ENCODE data around the gene CBLL1.

GRCh38 chr7:107803009-107803610 lies 59.2 kb downstream of the CBLL1 start, which contains the start of gene SLC26A3:
- TF ChIP-seq CTCF (IDR thresholded peaks at IDR 0.05) (no peak), REST (IDR thresholded peaks at IDR 0.05; ENCODE audit: low read depth, low read length) (no peak), CHD2 (IDR thresholded peaks at IDR 0.05; ENCODE audit: low read length, partially characterized antibody) (no peak), TAF1 (IDR thresholded peaks at IDR 0.05; ENCODE audit: borderline replicate concordance, low read depth, low read length) (no peak), TEAD4 (IDR thresholded peaks at IDR 0.05; ENCODE audit: borderline replicate concordance, insufficient read depth) (no peak), USF1 (IDR thresholded peaks at IDR 0.05; ENCODE audit: borderline replicate concordance, low read depth) (no peak), RAD21 (IDR thresholded peaks at IDR 0.05; ENCODE audit: low read length) (no peak), SMC3 (IDR thresholded peaks at IDR 0.05; ENCODE audit: low read depth, low read length) (no peak), EZH2phosphoT487 (IDR thresholded peaks at IDR 0.05; ENCODE audit: borderline replicate concordance, low read depth) (no peak), POLR2AphosphoS5 (IDR thresholded peaks at IDR 0.05; ENCODE audit: low read depth, low read length) (no peak), JUND (IDR thresholded peaks at IDR 0.05) (no peak), ELF1 (IDR thresholded peaks at IDR 0.05) (no peak), RXRA (IDR thresholded peaks at IDR 0.05; ENCODE audit: borderline replicate concordance, low read depth) (no peak), MAX (IDR thresholded peaks at IDR 0.05; ENCODE audit: low read depth) (no peak)

Data from SK-N-SH (cell line).